ENCODE measurements around the gene CNTRL. TPM values are rescaled to one million over a fixed set of nuclear protein-coding genes. Genes with fewer than 3 reads are reported as not detected.

CNTRL gene
- polyA plus RNA-seq, 1 of the 3 experiments (the other 2 are of a cell fraction) = 3.6 TPM

GRCh38 chr9:121204611-121205010, 129.9 kb downstream of the CNTRL start:
- TF ChIP-seq, protein P1, sequence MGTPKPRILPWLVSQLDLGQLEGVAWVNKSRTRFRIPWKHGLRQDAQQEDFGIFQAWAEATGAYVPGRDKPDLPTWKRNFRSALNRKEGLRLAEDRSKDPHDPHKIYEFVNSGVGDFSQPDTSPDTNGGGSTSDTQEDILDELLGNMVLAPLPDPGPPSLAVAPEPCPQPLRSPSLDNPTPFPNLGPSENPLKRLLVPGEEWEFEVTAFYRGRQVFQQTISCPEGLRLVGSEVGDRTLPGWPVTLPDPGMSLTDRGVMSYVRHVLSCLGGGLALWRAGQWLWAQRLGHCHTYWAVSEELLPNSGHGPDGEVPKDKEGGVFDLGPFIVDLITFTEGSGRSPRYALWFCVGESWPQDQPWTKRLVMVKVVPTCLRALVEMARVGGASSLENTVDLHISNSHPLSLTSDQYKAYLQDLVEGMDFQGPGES (IDR thresholded peaks at IDR 0.05; ENCODE audit: low read depth, low read length) = no peak
- TF ChIP-seq EP300 (IDR thresholded peaks at IDR 0.05; ENCODE audit: borderline replicate concordance in 1 of 2, low read depth in 1 of 2, low read length in 1 of 2) (no peak), RCOR1 (IDR thresholded peaks at IDR 0.05; ENCODE audit: low read length) (no peak), PBX3 (IDR thresholded peaks at IDR 0.05) (no peak), USF1 (IDR thresholded peaks at IDR 0.05; ENCODE audit: borderline replicate concordance, low read depth) (no peak), ELF1 (IDR thresholded peaks at IDR 0.05) (no peak), TEAD4 (IDR thresholded peaks at IDR 0.05; ENCODE audit: borderline replicate concordance, insufficient read depth) (no peak), EZH2phosphoT487 (IDR thresholded peaks at IDR 0.05; ENCODE audit: borderline replicate concordance, low read depth) (no peak), REST (IDR thresholded peaks at IDR 0.05; ENCODE audit: low read depth, low read length) (no peak), NFIC (IDR thresholded peaks at IDR 0.05; ENCODE audit: borderline replicate concordance) (no peak), MEF2A (IDR thresholded peaks at IDR 0.05; ENCODE audit: borderline replicate concordance, low read depth) (no peak), FOXJ3 (CRISPR knock-in tag; IDR thresholded peaks at IDR 0.05) (no peak), GABPA (IDR thresholded peaks at IDR 0.05; ENCODE audit: low read depth) (no peak), GATA2 (CRISPR knock-in tag; IDR thresholded peaks at IDR 0.05) (no peak), NRF1 (IDR thresholded peaks at IDR 0.05; ENCODE audit: low read depth, low read length) (no peak), POLR2AphosphoS5 (IDR thresholded peaks at IDR 0.05; ENCODE audit: low read depth, low read length) (no peak)
- TF ChIP-seq, protein P2, sequence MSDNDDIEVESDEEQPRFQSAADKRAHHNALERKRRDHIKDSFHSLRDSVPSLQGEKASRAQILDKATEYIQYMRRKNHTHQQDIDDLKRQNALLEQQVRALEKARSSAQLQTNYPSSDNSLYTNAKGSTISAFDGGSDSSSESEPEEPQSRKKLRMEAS (IDR thresholded peaks at IDR 0.05; ENCODE audit: low read depth) = no peak
- TF ChIP-seq, protein P3, sequence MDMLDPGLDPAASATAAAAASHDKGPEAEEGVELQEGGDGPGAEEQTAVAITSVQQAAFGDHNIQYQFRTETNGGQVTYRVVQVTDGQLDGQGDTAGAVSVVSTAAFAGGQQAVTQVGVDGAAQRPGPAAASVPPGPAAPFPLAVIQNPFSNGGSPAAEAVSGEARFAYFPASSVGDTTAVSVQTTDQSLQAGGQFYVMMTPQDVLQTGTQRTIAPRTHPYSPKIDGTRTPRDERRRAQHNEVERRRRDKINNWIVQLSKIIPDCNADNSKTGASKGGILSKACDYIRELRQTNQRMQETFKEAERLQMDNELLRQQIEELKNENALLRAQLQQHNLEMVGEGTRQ (IDR thresholded peaks at IDR 0.05; ENCODE audit: borderline replicate concordance, low read depth, low read length) = no peak
- Histone ChIP-seq H3F3A (replicated peaks; ENCODE audit: insufficient read depth) (peaks cover 9% of the 10 kb centered on the region), H3K9me2 (no peaks in the 10 kb centered on the region), H3K4me3 (ENCODE audit: low read depth in 2 of 2, low read length in 1 of 2) (no peak overlapping the region), H4K20me1 (ENCODE audit: insufficient read depth) (peaks cover 14% of the 10 kb centered on the region), H3K9me3 (no peaks in the 10 kb centered on the region), H2AFZ (ENCODE audit: low read depth) (no peak overlapping the region), H3K79me2 (ENCODE audit: insufficient read depth) (peaks cover 20% of the 10 kb centered on the region), H3K9ac (no peak overlapping the region), H3K4me1 (ENCODE audit: control insufficient read depth in 1 of 2, insufficient read depth in 2 of 2, low read depth in 1 of 2, low read length in 1 of 2) (peaks cover 0 to 15% of the 10 kb centered on the region in 2 experiments; a peak in 3 of 4 replicates), H3K27ac (ENCODE audit: low read depth in 2 of 2, low read length in 1 of 2) (no peak overlapping the region), H3K4me2 (no peak overlapping the region), H3K27me3 (ENCODE audit: insufficient read depth) (no peaks in the 10 kb centered on the region), H3K36me3 (replicated peaks in 1 of 2; ENCODE audit: control insufficient read depth in 1 of 2, insufficient read depth in 2 of 2, low read length in 1 of 2) (no peaks in the 10 kb centered on the region)
- POLR2A ChIA-PET = no interaction called here
- DNase-seq = no peak
- CTCF ChIA-PET = interaction anchor here (0.9 to 1.9 kb wide), 2 partner anchors 8 to 9 kb away, joined by 3 to 12 read pairs; no protein-coding TSS in a partner anchor
